Measurements from ENCODE around the gene ROBO1. TPM values are rescaled to one million over a fixed set of nuclear protein-coding genes. Genes with fewer than 3 reads are reported as not detected.
"Not testable (repeated sequence)": the region's sequence is repeated elsewhere in the genome, so short reads cannot be mapped to it uniquely, and the experiment has no call there.

The ROBO1 gene
- polyA plus RNA-seq, 10 donors, result 36.1 to 76.7 (median 43.2) TPM

DNA sequence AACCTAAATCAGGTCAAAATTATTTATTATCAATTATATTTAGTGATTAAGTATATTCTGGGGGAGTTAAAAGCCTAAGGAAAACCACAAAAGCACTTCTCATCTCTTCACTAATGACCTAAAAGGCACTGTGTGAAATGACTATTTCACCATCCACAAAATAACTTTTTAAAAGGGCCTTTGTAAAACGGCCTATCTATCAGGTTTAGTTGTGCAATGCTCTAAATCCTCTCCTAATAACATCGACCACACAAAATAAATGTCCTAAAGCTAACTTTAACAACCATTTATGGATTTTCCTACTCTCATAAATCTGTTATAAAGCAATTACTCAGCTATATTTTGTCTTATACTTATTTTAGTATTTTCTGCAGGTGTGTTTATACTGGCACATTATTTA, 1066.3 kb downstream of the ROBO1 start:
- no peak for DNase-seq

DNA sequence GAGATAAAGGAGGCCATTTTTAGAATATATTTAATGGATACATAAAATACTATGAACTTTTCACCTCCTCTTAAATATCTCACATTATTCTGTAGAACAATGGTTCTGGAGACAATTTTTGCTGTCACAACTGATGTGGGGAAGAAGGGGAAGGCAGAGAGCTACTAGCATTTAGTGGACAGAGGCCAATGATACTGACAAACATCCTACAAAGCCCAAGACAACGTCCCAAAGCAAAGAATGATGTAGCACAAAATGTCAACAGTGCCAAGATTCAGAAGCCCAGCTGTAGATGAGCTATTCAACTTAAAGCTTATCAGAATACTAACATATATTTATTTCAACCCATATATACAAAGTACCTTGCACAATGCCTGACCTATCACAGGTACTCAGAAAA, 1069.4 kb downstream of the ROBO1 start:
- peak in 2 of 3 donors; percentile 13 to 58 for DNase-seq

DNA sequence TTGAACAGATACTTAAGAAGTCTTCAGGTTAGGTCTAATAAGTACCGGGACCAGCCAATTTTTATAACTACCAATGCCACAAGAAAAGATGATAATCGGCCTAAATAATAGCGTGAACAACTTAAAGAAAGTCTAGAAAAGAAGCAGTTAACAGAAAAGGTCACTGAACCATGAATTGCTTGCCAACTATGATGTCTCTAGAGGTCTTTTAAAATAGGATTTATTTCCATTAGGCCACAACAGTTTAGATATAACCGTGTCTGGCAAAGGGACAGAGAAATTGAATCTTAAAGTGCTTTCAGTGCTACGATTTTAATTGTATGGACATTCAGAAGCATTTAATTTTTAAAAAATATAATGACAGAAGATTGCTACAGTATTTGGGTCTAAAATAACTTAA, 1070.4 kb downstream of the ROBO1 start:
- peak; percentile 38 to 81 (median 48) for DNase-seq

DNA sequence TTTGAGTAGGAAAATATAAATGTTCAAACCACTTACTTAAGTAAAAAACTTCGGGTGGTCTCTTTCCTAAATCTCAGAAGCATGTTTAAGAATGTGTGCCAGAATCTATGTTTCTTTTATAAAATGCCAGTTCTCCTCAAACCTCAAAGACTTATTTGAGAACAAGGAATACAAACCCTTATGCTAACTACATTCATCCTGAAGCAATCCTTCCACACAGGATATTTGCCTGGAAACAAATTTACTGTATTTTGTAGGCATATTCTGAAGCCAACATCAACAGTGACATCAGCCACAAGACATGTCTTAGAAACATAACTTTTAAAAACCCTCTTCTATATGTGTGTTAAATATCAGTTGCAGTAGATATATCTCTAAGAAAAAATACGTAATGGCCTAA, 1077.0 kb downstream of the ROBO1 start:
- DNase-seq, result peak; percentile 19 to 58 (median 40)

DNA sequence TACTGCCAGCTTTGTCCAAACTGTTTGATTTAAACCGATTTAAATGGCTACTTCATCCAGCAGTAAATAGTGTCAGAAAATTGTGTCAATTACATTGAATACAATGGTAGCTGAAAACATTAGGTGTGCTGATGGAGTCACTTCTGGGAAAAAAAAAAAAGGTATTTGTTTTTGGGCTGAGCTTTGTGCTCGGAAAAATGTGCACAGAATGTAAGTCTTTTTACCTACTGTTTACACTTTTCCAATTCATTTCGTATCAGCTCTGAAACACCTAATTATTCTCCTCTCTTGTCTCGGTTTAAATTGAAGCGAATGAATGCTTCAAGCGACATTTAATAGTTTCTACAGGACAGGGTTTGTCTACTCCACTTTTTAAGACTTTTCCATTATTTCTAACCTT, 1078.4 kb downstream of the ROBO1 start:
- no peak for DNase-seq

DNA sequence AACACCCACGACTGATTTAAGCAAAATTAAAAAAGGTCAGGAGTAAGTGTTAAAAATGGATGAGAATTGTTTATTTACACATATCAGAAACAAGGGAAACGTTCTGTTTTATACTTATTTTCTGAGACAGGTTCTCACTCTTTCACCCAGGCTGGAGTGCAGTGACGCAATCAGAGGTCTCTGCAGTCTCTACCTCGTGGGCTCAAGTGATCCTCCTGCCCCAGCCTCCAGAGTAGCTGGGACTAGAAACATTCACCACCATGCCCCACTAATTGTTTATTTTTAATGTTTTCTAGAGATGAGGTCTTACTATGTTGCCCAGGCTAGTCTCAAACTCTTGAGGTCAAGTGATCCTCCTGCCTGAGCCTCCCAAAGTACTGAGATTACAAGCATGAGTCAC, 1080.3 kb downstream of the ROBO1 start:
- DNase-seq, result no peak

DNA sequence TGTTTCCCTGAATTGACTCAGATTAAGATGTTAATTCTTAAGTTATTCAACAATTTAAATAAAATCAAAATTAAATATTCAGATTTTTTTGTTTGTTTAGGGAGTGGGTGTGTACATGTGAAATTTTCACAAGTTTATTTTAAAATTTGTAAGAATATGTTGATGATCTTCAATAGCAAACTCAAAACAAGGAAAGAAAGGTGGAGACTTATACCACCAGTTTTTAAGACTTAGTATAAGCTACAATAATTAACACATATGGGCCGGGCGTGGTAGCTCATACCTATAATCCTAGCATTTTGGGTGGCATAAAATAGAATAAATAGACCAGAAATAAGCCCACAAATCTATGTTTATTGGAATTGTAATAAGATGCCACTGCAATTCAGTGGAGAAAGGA, 1084.5 kb downstream of the ROBO1 start:
- DNase-seq, result no peak

DNA sequence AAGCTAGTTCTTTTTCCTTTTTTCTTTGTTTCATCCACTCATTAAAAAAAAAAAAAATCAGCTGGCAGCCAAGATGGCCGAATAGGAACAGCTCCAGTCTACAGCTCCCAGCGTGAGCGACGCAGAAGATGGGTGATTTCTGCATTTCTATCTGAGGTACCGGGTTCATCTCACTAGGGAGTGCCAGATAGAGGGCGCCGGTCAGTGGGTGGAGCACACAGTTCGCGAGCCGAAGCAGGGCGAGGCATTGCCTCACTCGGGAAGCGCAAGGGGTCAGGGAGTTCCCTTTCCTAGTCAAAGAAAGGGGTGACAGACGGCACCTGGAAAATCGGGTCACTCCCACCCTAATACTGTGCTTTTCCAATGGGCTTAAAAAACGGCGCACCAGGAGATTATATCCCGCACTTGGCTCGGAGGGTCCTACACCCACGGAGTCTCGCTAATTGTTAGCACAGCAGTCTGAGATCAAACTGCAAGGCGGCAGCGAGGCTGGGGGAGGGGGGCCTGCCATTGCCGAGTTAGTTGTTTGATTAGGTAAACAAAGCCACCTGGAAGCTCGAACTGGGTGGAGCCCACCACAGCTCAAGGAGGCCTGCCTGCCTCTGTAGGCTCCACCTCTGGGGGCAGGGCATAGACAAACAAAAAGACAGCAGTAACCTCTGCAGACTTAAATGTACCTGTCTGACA, 1092.5 kb downstream of the ROBO1 start:
- DNase-seq, result not testable (repeated sequence)

DNA sequence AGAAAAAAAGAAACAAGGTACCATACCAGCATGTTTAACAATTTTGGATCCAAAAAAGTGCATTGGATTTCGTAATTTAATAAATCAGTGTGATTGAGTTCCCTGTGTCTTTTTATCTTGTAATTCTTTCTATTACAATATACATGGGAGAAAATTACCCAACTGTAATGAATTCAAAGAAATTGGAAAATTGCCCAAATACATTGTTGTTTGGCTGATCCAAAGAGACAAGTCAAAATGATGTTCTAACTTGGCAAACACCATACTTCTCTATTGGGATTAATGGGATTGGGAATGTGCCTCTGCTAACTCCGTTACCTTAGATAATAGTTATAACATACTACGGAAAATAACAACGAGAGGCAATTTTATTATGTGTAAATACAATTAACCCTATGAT, 1097.1 kb downstream of the ROBO1 start:
- DNase-seq, result peak; percentile 20 to 69 (median 42)

DNA sequence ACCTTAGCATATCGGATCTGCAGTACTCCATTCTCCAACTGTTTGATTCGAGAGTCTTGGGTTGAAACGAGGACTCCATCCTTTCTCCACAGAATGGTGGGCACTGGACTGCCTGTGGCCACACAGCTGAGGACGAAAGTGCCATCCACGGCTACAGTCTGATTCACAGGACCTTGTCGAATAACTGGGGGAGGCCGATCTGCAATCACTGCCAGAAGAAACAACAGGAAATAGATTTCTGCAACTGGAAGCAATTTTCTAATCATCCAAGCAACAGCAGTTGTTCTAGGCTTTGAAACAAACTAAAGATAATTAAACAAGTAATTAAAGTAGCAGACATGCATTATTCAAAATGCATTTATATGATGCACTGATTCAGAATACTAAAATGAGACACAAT, 1097.7 kb downstream of the ROBO1 start:
- no peak for DNase-seq

DNA sequence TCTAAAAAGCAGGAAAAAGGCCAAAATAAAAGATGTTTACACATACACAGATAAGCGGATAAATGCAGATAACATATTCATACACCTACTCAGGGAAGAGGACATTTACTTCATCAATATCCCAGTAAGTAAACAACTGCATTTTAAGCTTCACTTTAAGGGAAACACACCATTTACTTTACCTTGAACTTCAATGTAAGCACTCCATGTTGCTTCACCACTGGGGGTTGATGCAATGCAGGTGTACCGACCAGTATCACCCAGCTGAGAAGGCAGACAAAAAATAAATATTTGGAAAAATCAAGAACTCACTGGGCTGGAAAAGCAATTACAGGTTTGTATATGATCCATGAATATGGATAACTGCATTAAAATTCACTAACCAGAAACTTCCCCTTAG, 1099.5 kb downstream of the ROBO1 start:
- no peak for DNase-seq

DNA sequence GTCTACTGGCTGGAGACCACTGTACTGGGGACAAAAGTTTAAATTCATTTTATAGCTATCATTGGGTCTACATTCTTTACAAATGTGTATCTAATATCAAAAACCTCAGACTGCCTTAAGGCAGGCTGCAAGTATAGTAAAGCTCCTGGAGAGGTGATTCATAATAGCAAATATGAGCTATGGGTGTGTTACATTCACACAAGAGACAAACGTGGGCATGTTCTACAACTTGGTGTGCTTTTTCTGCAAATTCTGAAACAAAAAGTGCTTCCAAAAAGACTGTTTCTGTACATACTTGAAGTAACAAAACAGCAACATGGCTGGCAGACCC, 1101.4 kb downstream of the ROBO1 start:
- DNase-seq, result peak in 1 of 3 donors; percentile 30

DNA sequence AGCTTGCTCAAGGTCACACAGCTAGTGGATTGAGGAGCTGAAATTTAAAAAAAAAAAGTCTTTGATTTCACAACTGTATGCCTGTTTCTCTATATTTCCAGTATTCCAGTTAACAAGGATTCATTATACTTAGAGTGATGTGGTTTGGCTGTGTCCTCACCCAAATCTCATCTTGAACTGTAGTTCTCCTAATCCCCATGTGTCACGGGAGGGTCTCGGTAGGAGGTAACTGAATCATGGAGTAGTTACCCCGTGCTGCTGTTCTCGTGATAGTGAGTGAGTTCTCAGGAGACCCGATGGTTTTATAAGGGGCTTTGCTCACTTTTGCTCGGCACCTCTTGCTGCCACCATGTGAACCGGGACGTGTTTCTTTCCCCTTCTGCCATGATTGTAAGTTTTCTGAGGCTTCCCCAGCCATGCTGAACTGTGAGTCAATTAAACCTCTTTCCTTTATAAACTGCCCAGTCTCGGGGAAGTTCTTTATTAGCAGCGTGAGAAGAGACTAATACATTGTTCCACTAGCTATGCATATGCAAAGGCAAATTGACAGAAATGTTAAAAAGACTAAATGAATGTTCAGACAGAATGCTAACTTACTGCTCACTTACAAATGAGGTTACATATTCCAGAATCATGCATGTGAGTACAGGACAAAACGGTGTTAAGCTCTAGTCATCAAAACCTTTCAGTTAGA, 1101.9 kb downstream of the ROBO1 start:
- no peak for DNase-seq

DNA sequence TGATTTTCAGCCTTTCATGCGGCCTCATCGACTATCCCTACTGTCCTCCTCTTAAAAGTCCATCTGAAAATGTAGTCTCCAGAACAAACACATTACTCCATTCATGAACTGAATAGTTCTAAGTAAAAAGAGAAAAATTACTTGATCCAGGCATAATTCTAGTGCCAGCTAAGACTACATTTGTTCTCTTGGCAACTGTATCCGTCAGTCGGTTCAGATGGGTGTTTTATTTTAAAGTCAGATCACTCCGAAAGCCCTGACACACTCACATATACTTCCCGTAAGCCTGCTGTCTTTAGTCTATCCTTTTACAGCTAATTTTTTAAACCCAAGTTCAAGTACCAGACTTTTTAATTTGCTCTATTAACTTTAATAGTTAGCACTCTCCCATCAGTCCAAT, 1102.7 kb downstream of the ROBO1 start:
- no peak for DNase-seq

DNA sequence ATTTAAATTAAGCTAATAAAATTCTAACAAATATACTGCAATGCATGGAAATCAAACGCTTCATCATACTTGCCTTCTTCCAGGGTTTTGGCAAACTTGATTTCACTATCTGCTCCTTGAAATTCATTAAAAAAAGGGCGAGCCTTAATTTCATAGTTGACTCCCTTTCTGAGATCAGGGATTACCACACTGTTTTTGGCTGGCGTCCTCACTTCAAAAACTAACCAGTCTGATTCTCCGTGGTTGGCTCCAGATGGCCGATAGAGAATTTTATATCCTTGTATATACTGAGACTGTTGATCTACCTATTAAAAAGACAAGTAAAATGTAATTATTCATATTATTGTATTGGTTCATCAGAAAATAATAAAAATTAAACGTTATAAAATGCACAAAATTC, 1106.8 kb downstream of the ROBO1 start:
- DNase-seq, result peak in 1 of 3 donors; percentile 35

DNA sequence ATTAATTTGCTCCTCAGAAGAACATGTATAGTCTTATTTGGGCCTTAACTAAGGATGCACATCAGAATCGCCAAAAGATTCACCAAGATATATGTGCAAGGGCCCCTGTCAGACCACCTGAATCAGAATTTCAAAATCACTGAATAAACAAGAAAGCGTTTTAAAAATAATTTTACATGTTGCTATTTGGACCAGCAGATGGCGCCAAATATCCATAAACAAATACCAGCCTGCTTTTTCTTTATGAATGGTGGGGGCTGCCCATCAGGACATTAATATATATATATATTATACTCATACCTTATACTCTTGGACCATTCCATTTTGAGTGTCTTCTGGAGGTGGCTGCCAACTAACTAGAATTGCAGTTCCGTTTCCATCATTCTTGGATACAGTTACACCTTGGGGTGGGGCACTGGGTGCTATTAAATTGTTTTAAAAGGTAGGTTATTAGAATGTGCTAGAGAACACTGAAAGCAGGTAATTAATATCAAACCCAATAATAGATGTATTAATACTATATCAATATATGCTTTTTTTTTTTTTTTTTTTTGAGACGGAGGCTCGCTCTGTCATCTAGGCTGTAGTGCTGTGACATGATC, 1108.3 kb downstream of the ROBO1 start:
- peak; percentile 35 to 50 (median 44) for DNase-seq

DNA sequence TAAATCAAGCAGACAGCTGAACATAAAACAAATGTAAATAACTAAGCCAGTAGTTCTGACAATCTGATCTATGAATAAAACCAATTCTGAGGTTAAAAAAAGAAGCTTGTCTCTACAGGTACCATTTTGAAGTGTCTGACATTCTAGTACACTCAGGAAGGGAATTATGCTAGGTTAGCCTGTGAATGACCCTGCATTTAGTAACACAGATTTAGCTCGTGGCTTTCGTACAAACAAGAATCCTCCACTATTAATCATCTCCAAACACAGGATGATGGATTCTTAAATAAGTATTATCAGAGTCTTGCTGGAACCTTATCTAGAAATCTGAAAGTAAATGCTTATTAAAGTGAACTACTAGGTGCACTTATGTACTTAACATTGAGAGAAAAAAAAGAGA, 1120.1 kb downstream of the ROBO1 start:
- no peak for DNase-seq

DNA sequence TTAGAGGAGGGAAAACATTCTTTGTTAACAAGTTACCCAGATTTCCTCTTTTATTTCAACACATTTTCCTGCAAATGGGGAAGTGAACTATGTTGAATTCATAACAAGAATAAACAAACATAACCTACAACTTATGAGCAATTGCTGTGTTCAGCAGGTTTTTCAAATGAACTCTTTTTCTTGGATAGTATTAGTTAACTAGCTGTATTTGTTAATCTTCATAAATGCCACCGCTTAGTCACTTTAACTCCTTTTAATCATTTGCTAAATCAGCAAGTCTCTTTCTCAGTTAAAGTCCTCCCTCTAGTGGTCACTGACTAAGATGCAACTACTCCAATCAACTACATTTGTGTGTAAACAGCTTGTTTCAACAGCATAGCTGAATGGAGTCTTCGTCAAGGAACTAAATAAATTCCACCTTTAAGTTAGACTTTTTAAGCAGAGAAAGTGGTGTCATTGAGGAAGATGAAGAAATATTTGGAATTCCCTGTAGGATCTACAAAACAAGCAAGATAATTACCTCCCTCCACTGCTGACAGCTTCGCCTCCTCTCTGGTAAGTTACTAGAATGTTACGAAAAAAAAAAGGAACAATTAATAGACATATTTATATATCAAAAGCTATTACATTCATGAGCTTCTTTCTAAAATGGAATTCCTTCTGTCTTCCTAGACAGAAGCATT, 1122.0 kb downstream of the ROBO1 start:
- peak; percentile 65 to 80 (median 66) for DNase-seq

DNA sequence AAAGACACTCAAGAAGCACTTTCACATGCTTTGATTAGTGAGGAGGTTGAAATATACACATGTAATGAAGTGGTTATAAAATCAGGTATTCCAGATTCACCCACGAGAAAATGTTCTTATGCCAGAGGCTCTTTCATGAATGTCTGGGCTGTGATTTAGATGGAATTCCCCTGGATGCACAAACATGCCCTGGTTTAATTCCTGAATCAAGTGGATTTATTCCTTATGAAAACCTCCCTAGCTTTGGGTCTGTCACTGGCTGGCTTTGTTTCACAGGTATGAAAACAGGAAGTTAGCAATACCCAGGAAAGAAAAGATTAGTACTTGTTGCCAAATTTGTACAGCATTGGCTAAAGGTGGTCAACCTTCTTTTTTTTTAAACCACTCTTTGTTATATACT, 1123.0 kb downstream of the ROBO1 start:
- DNase-seq, result no peak

DNA sequence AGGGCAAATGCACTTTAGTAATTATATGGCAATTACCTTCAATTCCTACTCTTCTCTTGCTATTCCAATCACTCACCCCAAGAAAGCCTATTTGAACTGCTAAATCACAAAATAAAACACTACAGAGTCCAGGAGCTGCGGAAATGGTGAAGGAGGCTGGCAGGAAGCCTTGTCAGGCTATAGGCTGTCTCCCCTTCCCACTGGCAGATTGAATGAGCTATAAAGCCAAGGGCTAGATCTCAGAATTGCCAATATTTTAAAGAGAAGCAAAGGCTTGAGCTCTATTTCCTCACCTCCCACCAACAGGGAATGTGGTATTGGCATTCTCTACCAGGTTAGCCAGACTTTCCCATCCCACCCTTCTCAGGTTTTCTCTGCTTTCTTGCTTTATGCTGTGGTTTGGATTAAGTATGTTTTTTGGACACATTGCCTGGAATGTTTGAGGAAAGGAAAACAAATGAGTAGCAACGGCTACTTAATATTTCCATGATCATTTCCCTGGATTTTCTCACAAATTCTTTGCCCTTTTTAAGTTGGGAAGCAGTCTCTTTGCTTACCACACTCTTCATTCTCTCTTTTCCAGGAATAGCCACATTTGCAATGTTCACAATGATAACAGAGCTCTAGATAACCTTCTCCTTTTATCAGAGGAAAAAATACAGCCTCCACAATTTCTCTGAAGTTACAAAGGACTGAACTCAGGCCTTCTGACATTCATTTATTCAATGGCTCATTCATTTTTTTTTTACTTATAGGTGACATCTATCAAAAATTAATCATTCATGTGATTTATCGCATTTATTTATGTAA, 1125.4 kb downstream of the ROBO1 start:
- DNase-seq, result peak in 2 of 3 donors; percentile 16 to 34

DNA sequence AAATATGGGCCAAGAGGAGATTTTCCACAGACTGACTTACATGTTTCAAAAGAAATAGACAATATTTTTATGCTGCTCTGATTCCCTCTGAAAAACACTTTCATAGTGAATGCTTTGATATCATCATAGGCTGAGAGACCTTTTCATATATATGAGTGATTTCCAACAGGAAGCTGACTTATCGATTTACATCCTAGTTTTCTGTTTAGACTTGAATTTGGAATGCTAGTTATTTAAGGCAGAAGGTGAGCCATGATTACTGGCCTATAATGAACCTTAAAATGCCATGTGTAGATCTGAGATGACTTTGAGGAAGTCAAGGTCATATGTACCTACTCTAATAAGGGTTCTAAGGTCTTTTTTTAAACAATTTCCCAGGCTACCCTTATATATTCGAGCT, 1126.1 kb downstream of the ROBO1 start:
- no peak for DNase-seq

DNA sequence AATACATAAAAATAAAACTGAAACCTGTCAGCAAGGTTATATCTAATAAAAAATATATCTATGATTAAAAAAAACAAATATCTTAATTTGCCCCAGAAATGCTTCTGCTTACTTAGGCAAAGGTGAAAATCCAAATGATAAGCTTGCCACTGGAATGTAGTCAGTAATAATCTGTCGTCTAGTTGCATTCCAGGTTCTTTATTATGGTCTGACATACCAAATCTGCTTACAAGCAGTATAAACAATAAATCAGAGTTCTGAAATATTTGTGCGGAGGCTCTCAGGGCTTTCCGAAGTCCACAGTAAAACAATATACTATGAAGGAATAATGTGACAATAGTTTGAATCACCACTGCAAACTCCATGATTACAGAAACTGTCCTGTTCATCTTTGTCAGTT, 1133.5 kb downstream of the ROBO1 start:
- no peak for DNase-seq
